Heart left ventricle (tissue), 16 donors: ENCODE measurements around the gene CYB561D1. TPM values are rescaled to one million over a fixed set of nuclear protein-coding genes. Genes with fewer than 3 reads are reported as not detected.

ENCODE experiments used
- ATAC-seq, 4 donors: fragments of 200-7000 bp; cut with Tn5 transposase; one replicate each; pipeline ENCODE4 v1.9.1; 2020 to 2022; ENCODE audit warnings: moderate library complexity in 4 of 4, mild to moderate bottlenecking in 3 of 4, moderate number of reproducible peaks in 1 of 4
- DNase-seq, 5 donors: peaks; one replicate each; pipeline ENCODE4 v3.0.0-alpha.2; 2020
- H3K27ac ChIP-seq, 12 donors: fragments of 200-600 bp; sonication (generic) in 4 of 12; one replicate each; pipeline versions ENCODE4 v1.5.0 to v1.8.0; 2016 to 2022; ENCODE audit warnings: mild to moderate bottlenecking in 2 of 12
- H3K27me3 ChIP-seq, 9 donors: fragments of 200-600 bp; sonication (generic) in 2 of 9; one replicate each; pipeline versions ENCODE4 v1.5.1 to v1.8.0; 2016 to 2022; ENCODE audit warnings: mild to moderate bottlenecking in 3 of 9
- H3K36me3 ChIP-seq, 9 donors: fragments of 200-600 bp; sonication (generic) in 2 of 9; one replicate each; pipeline versions ENCODE4 v1.5.0 to v1.8.0; 2018 to 2022; ENCODE audit warnings: mild to moderate bottlenecking in 2 of 9
- H3K4me1 ChIP-seq, 12 donors: fragments of 200-600 bp; sonication (generic) in 4 of 12; one replicate each; pipeline versions ENCODE4 v1.5.0 to v1.8.0; 2016 to 2022; ENCODE audit warnings: mild to moderate bottlenecking in 3 of 12
- H3K4me3 ChIP-seq, 12 donors: fragments of 200-600 bp; sonication (generic) in 4 of 12; one replicate each; pipeline versions ENCODE4 v1.5.0 to v1.8.0; 2017 to 2022; ENCODE audit warnings: mild to moderate bottlenecking in 9 of 12, moderate library complexity in 4 of 12
- H3K9me3 ChIP-seq, 12 donors: fragments of 200-600 bp; sonication (generic) in 4 of 12; one replicate each; pipeline versions ENCODE4 v1.5.0 to v1.8.0; 2016 to 2022; ENCODE audit warnings: mild to moderate bottlenecking in 1 of 12
- POLR2A ChIP-seq, 2 donors: fragments of 450-650 bp; IDR thresholded peaks; one replicate each; pipeline ENCODE4 v1.6.1; 2017; ENCODE audit warnings: antibody characterized with exemption in 2 of 2, mild to moderate bottlenecking in 2 of 2, moderate library complexity in 2 of 2
- whole genome bisulfite sequencing, 4 donors: extraction: QIAGEN DNeasy Blood & Tissue Kit in 2 of 4; methylation state at CpG; one replicate each; pipeline versions ENCODE4 v1.1.5 to v1.1.7; 2013 to 2018; 5-methylcytosine and 5-hydroxymethylcytosine counted together
- intact Hi-C, 10 donors: fragments of 100-400 bp; cut with DNase I; formaldehyde crosslinking; loops; one replicate each; pipeline versions ENCODE4 v1.11.1 to v1.14.2; 2022
- polyA plus RNA-seq, 2 donors: library from polyadenylated mRNA; stranded (reverse); fragments of 200-250 nt; gene quantifications; one replicate each; pipeline ENCODE4 v1.2.3, GENCODE V29; 2013
- total RNA-seq, 9 donors: library from RNA; depleted of rRNA in 2 of 9; stranded (reverse); fragments of >200 nt in 2 of 9; fragmentation: NEBNext Ultra II Directional in 3 of 9; extraction: Animal tissue kit (Norgen Biotek cat#: 25700) in 3 of 9; gene quantifications; one replicate each; pipeline versions ENCODE4 v1.1.0 to v1.2.4, GENCODE V29; 2016 to 2023
- TF ChIP-seq, protein P1 (sequence below), 12 donors: fragments of 200-600 bp; sonication (generic) in 4 of 12; IDR thresholded peaks; one replicate each; pipeline versions ENCODE4 v1.5.0 to v1.8.0; 2018 to 2022; ENCODE audit warnings: antibody characterized with exemption in 12 of 12, mild to moderate bottlenecking in 5 of 12
- donor health status: ischemic (EF 13 %, LVEDD 7.1; RV severe dilation, severe dysfunction).
- donor health status: healthy with polysubstance abuse.
- donor health status: DM: no; HTN: yes; CAD: no.
- donor health status: DM: no; HTN: no; CAD: no.
- donor health status: ischemic (EF 25% LVEDD 6.9; RV normal size, moderate dysfunction).
- donor health status: ischemic (EF 25% LVEDD 5.7; RV mildly dilated, moderate dysfunction).
- donor health status: healthy.
- donor health status: DM: yes; HTN: yes; CAD: no.
- donor health status: ischemic (EF 35%, LVEDD 5.7; RV mildly dilated, moderate dysfunction).
- donor health status: nonischemic (EF 11% LVEDD 7.7; RV severe dilation, severe dysfunction).
- donor health status: DM: yes; HTN: yes; CAD: no.
- donor health status: PGD.
- donor health status: ischemic (EF 29% LVEDD 5.4; RV normal size, mild dysfunction).
- donor health status: nonischemic (EF 23%, LVEDD 6.1; RV moderate dilation, normal function).

The CYB561D1 gene
- total and polyA plus RNA-seq, 11 donors, result 2.1 to 8.4 (median 5.1) TPM

GRCh38 chr1:109538827-109539555 lies 45.1 kb downstream of the CYB561D1 start:
- Histone ChIP-seq H3K27me3 (no peaks in the 10 kb centered on the region), H3K9me3 (no peaks in the 10 kb centered on the region), H3K36me3 (no peaks in the 10 kb centered on the region), H3K4me1 (peaks cover 0 to 29% (median 6%) of the 10 kb centered on the region in 12 donors), H3K27ac (no peak overlapping the region), H3K4me3 (no peak overlapping the region)
- intact Hi-C loops, result loop anchor here in 2 of 10 donors (10.0 kb wide), 2 partner anchors 264 to 274 kb away; no protein-coding TSS in a partner anchor
- no peak for TF ChIP-seq POLR2A (IDR thresholded peaks at IDR 0.05)
- TF ChIP-seq, protein P1, sequence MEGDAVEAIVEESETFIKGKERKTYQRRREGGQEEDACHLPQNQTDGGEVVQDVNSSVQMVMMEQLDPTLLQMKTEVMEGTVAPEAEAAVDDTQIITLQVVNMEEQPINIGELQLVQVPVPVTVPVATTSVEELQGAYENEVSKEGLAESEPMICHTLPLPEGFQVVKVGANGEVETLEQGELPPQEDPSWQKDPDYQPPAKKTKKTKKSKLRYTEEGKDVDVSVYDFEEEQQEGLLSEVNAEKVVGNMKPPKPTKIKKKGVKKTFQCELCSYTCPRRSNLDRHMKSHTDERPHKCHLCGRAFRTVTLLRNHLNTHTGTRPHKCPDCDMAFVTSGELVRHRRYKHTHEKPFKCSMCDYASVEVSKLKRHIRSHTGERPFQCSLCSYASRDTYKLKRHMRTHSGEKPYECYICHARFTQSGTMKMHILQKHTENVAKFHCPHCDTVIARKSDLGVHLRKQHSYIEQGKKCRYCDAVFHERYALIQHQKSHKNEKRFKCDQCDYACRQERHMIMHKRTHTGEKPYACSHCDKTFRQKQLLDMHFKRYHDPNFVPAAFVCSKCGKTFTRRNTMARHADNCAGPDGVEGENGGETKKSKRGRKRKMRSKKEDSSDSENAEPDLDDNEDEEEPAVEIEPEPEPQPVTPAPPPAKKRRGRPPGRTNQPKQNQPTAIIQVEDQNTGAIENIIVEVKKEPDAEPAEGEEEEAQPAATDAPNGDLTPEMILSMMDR (IDR thresholded peaks at IDR 0.05), result no peak
- WGBS, 4 donors, result 87 to 94% (median 91%) methylated on average over 9 of the region's 9 CpGs
- no peak for ATAC-seq
- DNase-seq, result no peak

DNA sequence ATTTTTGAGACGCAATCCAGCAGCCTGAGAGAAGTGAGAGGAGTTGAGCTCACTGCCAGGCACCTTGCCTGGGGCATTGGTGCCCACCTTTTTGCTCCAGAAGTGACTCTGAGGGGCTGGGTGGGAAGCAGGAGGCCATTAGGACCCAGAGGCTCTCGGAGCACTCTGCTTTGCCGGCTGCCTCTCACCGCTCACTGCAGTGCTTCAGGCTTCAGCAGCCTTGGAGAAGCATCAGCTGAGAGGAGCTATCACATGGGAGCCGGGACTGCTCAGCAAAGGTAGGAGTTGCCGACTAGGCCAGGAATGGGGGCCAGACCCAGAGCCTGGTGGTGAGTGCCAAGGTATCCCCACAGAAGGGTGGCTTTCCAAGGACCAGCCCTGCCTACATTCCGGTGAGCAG lies 45.8 kb downstream of the CYB561D1 start, which contains the start of gene GPR61:
Gene GPR61, plus strand, starts transcription at position 197 of the 400 bp plus-strand sequence. CDS start 3,151 bp downstream, outside the sequence.
- intact Hi-C loops, result loop anchor here in 6 of 10 donors (10.0 kb wide), 3 partner anchors 265 to 445 kb away; partner anchors contain the start of gene AHCYL1 (in 4 of the 6)
- TF ChIP-seq POLR2A (IDR thresholded peaks at IDR 0.05), result no peak
- TF ChIP-seq, protein P1 (IDR thresholded peaks at IDR 0.05), result no peak
- H3K27ac ChIP-seq, result no peak within 1 kb of the TSS
- DNase-seq (no peak), ATAC-seq (no peak)
- H3K4me1 ChIP-seq, result peaks cover 0 to 28% (median 6%) of the 10 kb centered on the region in 12 donors
- no peaks in the 10 kb centered on the region for H3K36me3 ChIP-seq
- no peaks in the 10 kb centered on the region for H3K27me3 ChIP-seq
- 40 to 52% (median 43%) methylated on average over 4 to 7 of the region's 7 CpGs for WGBS, 4 donors
- H3K4me3 ChIP-seq, result no peak within 1 kb of the TSS
- no peaks in the 10 kb centered on the region for H3K9me3 ChIP-seq

DNA sequence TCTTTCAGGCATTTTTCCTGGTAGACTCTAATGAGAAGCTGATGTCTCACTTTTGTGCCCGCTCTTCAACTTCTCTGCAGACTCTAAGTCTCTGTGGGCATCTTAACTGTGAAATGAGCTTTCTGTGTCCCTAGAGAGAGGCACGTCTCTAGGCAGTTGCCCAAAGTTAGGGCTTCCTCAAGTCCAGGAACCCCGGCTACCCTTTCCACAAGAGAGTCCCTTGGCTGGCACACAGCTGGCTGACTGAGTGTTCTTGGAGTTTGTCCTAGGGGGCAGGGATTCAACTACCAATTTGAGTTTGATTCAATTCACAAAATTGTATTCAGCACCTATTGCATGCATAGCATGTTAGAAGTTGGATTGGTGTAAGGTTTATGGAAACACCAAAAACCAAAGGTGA lies 47.2 kb downstream of the CYB561D1 start:
- intact Hi-C loops, result loop anchor here in 4 of 10 donors (10.0 kb wide), 1 partner anchor 444 kb away; the partner anchor contains the start of gene AHCYL1 (in 4 of the 4)

GRCh38 chr1:109542657-109543056 lies 48.8 kb downstream of the CYB561D1 start:
- DNase-seq, result no peak
- Histone ChIP-seq H3K4me1 (peaks cover 0 to 18% (median 12%) of the 10 kb centered on the region in 12 donors), H3K4me3 (no peak overlapping the region), H3K36me3 (no peaks in the 10 kb centered on the region), H3K9me3 (no peaks in the 10 kb centered on the region), H3K27me3 (no peaks in the 10 kb centered on the region), H3K27ac (no peak overlapping the region)
- 76 to 91% (median 88%) methylated on average over 8 to 10 of the region's 10 CpGs for WGBS, 4 donors
- no peak for TF ChIP-seq POLR2A (IDR thresholded peaks at IDR 0.05)
- TF ChIP-seq, protein P1 (IDR thresholded peaks at IDR 0.05), result no peak
- intact Hi-C loops, result loop anchor here in 4 of 10 donors (10.0 kb wide), 1 partner anchor 442 kb away; the partner anchor contains the start of gene AHCYL1 (in 4 of the 4)
- ATAC-seq, result no peak

More for the DNA sequence above, 47.2 kb downstream of the CYB561D1 start:
- Histone ChIP-seq H3K4me3 (no peak overlapping the region), H3K9me3 (no peaks in the 10 kb centered on the region), H3K36me3 (no peaks in the 10 kb centered on the region), H3K27me3 (no peaks in the 10 kb centered on the region), H3K27ac (no peak overlapping the region), H3K4me1 (peaks cover 0 to 15% (median 1%) of the 10 kb centered on the region in 12 donors)
- TF ChIP-seq, protein P1 (IDR thresholded peaks at IDR 0.05), result no peak
- TF ChIP-seq POLR2A (IDR thresholded peaks at IDR 0.05), result no peak
- DNase-seq, result no peak
- WGBS, 4 donors, result 69 to 85% (median 76%) methylated on average over 3 of the region's 3 CpGs
- no peak for ATAC-seq
